Frontal cortex (tissue), 4 donors: ENCODE measurements around the gene UBFD1. TPM values are rescaled to one million over a fixed set of nuclear protein-coding genes. Genes with fewer than 3 reads are reported as not detected.
A peak's percentile ranks its signal among the peaks of the same experiment; 100 is the strongest.
"Not testable (repeated sequence)": the region's sequence is repeated elsewhere in the genome, so short reads cannot be mapped to it uniquely, and the experiment has no call there.

Source experiments
- DNase-seq, 2 donors: peaks; one replicate each; pipeline ENCODE4 v3.0.0; 2012; ENCODE audit warnings: low spot score in 2 of 2
- FAIRE-seq: peaks from 2 replicates; lab custom pipeline; 2012; peaks lifted over from hg19 to GRCh38; lab: Jason Lieb, UNC
- total RNA-seq: library from RNA; depleted of rRNA; stranded (reverse); fragments of >200 nt; gene quantifications from one replicate; pipeline ENCODE4 v1.2.3, GENCODE V29; 2014
- donor health status: control.
- donor health status: control.
- donor health status: control.

UBFD1 gene
- total RNA-seq, 1 donor from 2014 or later, result 53.0 TPM

- DNase-seq, result no peak
- FAIRE-seq, result no peak
Measured at GRCh38 chr16:23564575-23565363, 7.2 kb downstream of the UBFD1 start.

GRCh38 chr16:23566724-23567123 lies 9.2 kb downstream of the UBFD1 start:
- DNase-seq, result no peak
- FAIRE-seq, result no peak

GRCh38 chr16:23567602-23568001 lies 10.1 kb downstream of the UBFD1 start:
- DNase-seq, result no peak
- FAIRE-seq, result no peak

- DNase-seq (no peak), FAIRE-seq (no peak)
Measured at GRCh38 chr16:23570992-23571632, 13.6 kb downstream of the UBFD1 start.

- FAIRE-seq, result no peak
- no peak for DNase-seq
Measured at GRCh38 chr16:23571895-23572294, 14.4 kb downstream of the UBFD1 start.

- DNase-seq, result no peak
- FAIRE-seq, result no peak
Measured at GRCh38 chr16:23572394-23572793, 14.9 kb downstream of the UBFD1 start.

- DNase-seq, result no peak
- no peak for FAIRE-seq
Measured at GRCh38 chr16:23573817-23574216, 16.3 kb downstream of the UBFD1 start.

- no peak for FAIRE-seq
- DNase-seq, result no peak
Measured at GRCh38 chr16:23575834-23576233, 18.3 kb downstream of the UBFD1 start.

GRCh38 chr16:23577493-23577892 lies 20.0 kb downstream of the UBFD1 start:
- no peak for FAIRE-seq

GRCh38 chr16:23578101-23578830 lies 20.7 kb downstream of the UBFD1 start:
- DNase-seq (no peak), FAIRE-seq (no peak)

More at GRCh38 chr16:23577493-23577892, 20.0 kb downstream of the UBFD1 start:
- no peak for DNase-seq

- FAIRE-seq (no peak), DNase-seq (no peak)
Measured at GRCh38 chr16:23579371-23579770, 21.8 kb downstream of the UBFD1 start.

GRCh38 chr16:23580391-23580790 lies 22.9 kb downstream of the UBFD1 start:
- DNase-seq, result no peak
- no peak for FAIRE-seq

- FAIRE-seq, result no peak
- no peak for DNase-seq
Measured at GRCh38 chr16:23581764-23582163, 24.2 kb downstream of the UBFD1 start.

- not testable (repeated sequence) for FAIRE-seq, DNase-seq
Measured at GRCh38 chr16:23583271-23583670, 25.7 kb downstream of the UBFD1 start.

GRCh38 chr16:23584186-23585076 lies 26.9 kb downstream of the UBFD1 start:
- FAIRE-seq, result no peak
- DNase-seq, result no peak

- FAIRE-seq (no peak), DNase-seq (no peak)
Measured at GRCh38 chr16:23587726-23588125, 30.2 kb downstream of the UBFD1 start.

GRCh38 chr16:23590181-23590580 lies 32.7 kb downstream of the UBFD1 start:
- DNase-seq (no peak), FAIRE-seq (no peak)

GRCh38 chr16:23594186-23594585 lies 36.7 kb downstream of the UBFD1 start:
- FAIRE-seq (no peak), DNase-seq (no peak)

GRCh38 chr16:23595246-23595950 lies 37.9 kb downstream of the UBFD1 start:
- DNase-seq (peak in 1 of 2 donors; percentile 33), FAIRE-seq (no peak)
